Esophagus squamous epithelium (tissue), 4 donors: ENCODE data around the gene HECW1.

Experiments used
- CTCF ChIP-seq, 6 experiments: fragments of 450-650 bp in 4 of 6; fragments of 200-600 bp in 2 of 6; sonication (generic) in 2 of 6; IDR thresholded peaks; one replicate each; pipeline ENCODE4 v1.5.1; 2016 to 2019; ENCODE audit warnings: antibody characterized with exemption in 6 of 6, mild to moderate bottlenecking in 4 of 6, moderate library complexity in 4 of 6
- POLR2A ChIP-seq, 4 donors: fragments of 450-650 bp; IDR thresholded peaks; one replicate each; pipeline ENCODE4 v1.6.1; 2017; ENCODE audit warnings: antibody characterized with exemption in 4 of 4, mild to moderate bottlenecking in 4 of 4, moderate library complexity in 3 of 4

- TF ChIP-seq CTCF (IDR thresholded peaks at IDR 0.05): no peak
- no peak for TF ChIP-seq POLR2A (IDR thresholded peaks at IDR 0.05)
Measured at GRCh38 chr7:43585562-43585961, 473.1 kb downstream of the HECW1 start.
